Suprapubic skin (tissue), 4 donors: ENCODE measurements around the gene PTPRN2. TPM values are rescaled to one million over a fixed set of nuclear protein-coding genes. Genes with fewer than 3 reads are reported as not detected.

ENCODE experiments used
- DNase-seq, 2 donors: peaks; one replicate each; pipeline ENCODE4 v3.0.0-alpha.2; 2019; ENCODE audit warnings: low spot score in 2 of 2
- H3K27ac ChIP-seq: fragments of 200-600 bp; sonication (generic); one replicate; pipeline ENCODE4 v1.5.1; 2019
- H3K27me3 ChIP-seq: fragments of 200-600 bp; sonication (generic); one replicate; pipeline ENCODE4 v1.5.1; 2019
- H3K36me3 ChIP-seq: fragments of 200-600 bp; sonication (generic); one replicate; pipeline ENCODE4 v1.5.1; 2019
- H3K4me1 ChIP-seq: fragments of 200-600 bp; sonication (generic); one replicate; pipeline ENCODE4 v1.5.1; 2019
- H3K4me3 ChIP-seq: fragments of 200-600 bp; sonication (generic); one replicate; pipeline ENCODE4 v1.5.1; 2019; ENCODE audit warnings: mild to moderate bottlenecking
- H3K9me3 ChIP-seq: fragments of 200-600 bp; sonication (generic); one replicate; pipeline ENCODE4 v1.5.1; 2019
- EP300 ChIP-seq: sonication (generic); formaldehyde crosslinking; IDR thresholded peaks from one replicate; pipeline ENCODE4 v1.6.1; 2017; ENCODE audit warnings: antibody characterized with exemption
- POLR2A ChIP-seq, 2 donors: fragments of 450-650 bp; IDR thresholded peaks; one replicate each; pipeline ENCODE4 v1.6.1; 2017; ENCODE audit warnings: antibody characterized with exemption in 2 of 2, mild to moderate bottlenecking in 2 of 2, moderate library complexity in 2 of 2
- POLR2AphosphoS5 ChIP-seq, 3 donors: sonication (generic); formaldehyde crosslinking; IDR thresholded peaks; one replicate each; pipeline ENCODE4 v1.6.1; 2017; ENCODE audit warnings: antibody characterized with exemption in 3 of 3
- WGBS: methylation state at CpG from one replicate; pipeline ENCODE4 v1.1.5; 2018; 5-methylcytosine and 5-hydroxymethylcytosine counted together
- total RNA-seq, 4 donors: library from RNA; depleted of rRNA; stranded (reverse); fragments of >200 nt; gene quantifications; one replicate each; pipeline ENCODE4 v1.1.0, GENCODE V29; 2016
- TF ChIP-seq, protein P1 (sequence below), 2 donors: fragments of 200-600 bp in 1 of 2; fragments of 450-650 bp in 1 of 2; sonication (generic) in 1 of 2; IDR thresholded peaks; one replicate each; pipeline ENCODE4 v1.5.1; 2016 to 2019; ENCODE audit warnings: antibody characterized with exemption in 2 of 2, mild to moderate bottlenecking in 1 of 2, moderate library complexity in 1 of 2

PTPRN2 gene
- total RNA-seq, 4 donors from 2014 or later, result 0.23 to 1.8 (median 1.3) TPM

DNA sequence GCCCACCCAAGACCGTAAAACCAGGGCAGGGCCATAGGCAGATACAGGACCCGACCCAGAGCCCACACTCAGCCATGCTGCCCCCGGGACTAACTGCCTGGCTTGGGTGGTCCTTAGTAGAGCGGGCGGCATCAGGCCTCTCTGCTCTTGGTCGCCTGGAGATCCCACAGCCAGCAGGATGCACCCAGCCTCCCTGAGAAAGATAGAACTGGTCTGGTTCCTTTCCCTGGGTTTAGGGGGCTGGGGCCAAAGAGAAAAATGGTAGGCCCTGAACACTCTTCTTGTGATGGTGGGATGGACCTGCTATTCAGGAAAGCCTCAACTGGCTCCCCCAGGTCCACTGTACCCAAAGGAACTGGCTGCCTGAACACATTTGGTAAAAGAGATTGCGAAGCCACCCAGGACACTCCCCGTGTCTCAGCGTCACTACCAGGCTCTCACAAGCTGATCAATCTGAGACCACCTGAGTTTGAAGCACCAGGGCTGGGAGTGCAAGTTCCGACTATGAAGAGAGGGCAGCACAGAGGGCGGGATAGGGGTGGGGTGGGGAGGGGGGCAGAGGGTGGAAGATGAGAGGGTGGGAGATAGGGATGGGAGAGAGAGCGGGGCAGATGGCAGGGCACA lies 659.3 kb downstream of the PTPRN2 start:
- TF ChIP-seq POLR2A (IDR thresholded peaks at IDR 0.05) (no peak), EP300 (no peak), POLR2AphosphoS5 (IDR thresholded peaks at IDR 0.05) (no peak)
- TF ChIP-seq, protein P1, sequence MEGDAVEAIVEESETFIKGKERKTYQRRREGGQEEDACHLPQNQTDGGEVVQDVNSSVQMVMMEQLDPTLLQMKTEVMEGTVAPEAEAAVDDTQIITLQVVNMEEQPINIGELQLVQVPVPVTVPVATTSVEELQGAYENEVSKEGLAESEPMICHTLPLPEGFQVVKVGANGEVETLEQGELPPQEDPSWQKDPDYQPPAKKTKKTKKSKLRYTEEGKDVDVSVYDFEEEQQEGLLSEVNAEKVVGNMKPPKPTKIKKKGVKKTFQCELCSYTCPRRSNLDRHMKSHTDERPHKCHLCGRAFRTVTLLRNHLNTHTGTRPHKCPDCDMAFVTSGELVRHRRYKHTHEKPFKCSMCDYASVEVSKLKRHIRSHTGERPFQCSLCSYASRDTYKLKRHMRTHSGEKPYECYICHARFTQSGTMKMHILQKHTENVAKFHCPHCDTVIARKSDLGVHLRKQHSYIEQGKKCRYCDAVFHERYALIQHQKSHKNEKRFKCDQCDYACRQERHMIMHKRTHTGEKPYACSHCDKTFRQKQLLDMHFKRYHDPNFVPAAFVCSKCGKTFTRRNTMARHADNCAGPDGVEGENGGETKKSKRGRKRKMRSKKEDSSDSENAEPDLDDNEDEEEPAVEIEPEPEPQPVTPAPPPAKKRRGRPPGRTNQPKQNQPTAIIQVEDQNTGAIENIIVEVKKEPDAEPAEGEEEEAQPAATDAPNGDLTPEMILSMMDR (IDR thresholded peaks at IDR 0.05), result no peak
- WGBS, result 84% methylated on average over 12 of the region's 12 CpGs
- DNase-seq, result no peak

DNA sequence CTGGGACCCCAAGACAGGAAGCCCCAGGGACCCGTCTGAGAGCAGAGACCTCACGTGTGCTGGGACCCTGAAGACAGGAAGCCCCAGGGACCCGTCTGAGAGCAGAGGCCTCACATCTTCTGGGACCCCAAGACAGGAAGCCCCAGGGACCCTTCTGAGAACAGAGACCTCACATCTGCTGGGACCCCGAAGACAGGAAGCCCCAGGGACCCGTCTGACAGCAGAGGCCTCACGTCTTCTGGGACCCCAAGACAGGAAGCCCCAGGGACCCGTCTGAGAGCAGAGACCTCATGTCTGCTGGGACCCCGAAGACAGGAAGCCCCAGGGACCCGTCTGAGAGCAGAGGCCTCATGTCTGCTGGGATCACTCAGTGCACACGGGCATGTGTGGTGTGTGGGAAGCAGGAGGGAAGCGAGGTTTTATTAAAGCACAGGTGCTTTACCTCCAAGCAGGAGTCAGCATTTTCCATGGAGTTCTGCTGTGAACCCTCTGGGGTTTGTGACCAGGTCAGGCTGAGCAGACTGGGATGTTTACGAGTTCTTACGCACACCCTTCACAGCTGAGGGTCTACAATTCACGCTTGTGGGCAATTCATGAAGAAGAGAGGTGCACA lies 660.2 kb downstream of the PTPRN2 start:
- WGBS, result 51% methylated on average over 7 of the region's 14 CpGs
- Histone ChIP-seq H3K4me1 (no peaks in the 10 kb centered on the region), H3K36me3 (no peaks in the 10 kb centered on the region), H3K4me3 (no peak overlapping the region), H3K27me3 (peaks cover 11% of the 10 kb centered on the region), H3K27ac (no peak overlapping the region), H3K9me3 (peaks cover under 1% of the 10 kb centered on the region)
- TF ChIP-seq POLR2AphosphoS5 (IDR thresholded peaks at IDR 0.05), result no peak
- TF ChIP-seq POLR2A (IDR thresholded peaks at IDR 0.05), result no peak
- TF ChIP-seq, protein P1 (IDR thresholded peaks at IDR 0.05), result no peak
- no peak for TF ChIP-seq EP300
- DNase-seq, result no peak

More for the DNA sequence above, 659.3 kb downstream of the PTPRN2 start:
- Histone ChIP-seq H3K27ac (no peak overlapping the region), H3K9me3 (peaks cover 9% of the 10 kb centered on the region), H3K4me1 (no peaks in the 10 kb centered on the region), H3K4me3 (no peak overlapping the region), H3K36me3 (no peaks in the 10 kb centered on the region), H3K27me3 (peaks cover 11% of the 10 kb centered on the region)

DNA sequence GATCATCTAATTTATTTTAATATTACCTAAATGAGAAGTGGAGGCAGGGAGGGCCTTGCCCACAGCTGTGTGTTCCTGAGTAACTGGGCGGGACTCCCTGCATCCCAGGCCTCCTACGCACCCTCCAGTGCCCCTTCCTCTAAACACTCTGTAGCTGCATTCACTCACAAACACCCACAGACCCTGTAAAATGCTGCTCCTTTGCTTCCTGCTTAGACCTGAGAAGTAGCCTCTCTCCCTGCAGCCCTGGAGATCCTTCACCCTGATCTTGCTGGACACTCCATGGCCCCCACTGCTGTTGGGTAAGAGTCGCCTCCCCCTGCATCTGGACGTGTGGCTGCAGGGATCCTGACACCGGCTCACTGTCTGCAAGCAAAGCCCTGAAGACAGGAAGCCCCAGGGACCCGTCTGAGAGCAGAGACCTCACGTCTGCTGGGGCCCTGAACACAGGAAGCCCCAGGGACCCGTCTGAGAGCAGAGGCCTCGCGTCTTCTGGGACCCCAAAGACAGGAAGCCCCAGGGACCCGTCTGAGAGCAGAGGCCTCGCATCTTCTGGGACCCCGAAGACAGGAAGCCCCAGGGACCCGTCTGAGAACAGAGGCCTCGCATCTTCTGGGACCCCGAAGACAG lies 661.0 kb downstream of the PTPRN2 start:
- H3K4me1 ChIP-seq, result no peaks in the 10 kb centered on the region
- H3K27me3 ChIP-seq, result peaks cover 11% of the 10 kb centered on the region
- no peak for DNase-seq
- no peaks in the 10 kb centered on the region for H3K36me3 ChIP-seq
- TF ChIP-seq POLR2A (IDR thresholded peaks at IDR 0.05), result no peak
- no peak for TF ChIP-seq POLR2AphosphoS5 (IDR thresholded peaks at IDR 0.05)
- TF ChIP-seq, protein P1 (IDR thresholded peaks at IDR 0.05), result no peak
- no peak for TF ChIP-seq EP300
- H3K27ac ChIP-seq, result no peak overlapping the region
- WGBS, result 51% methylated on average over 6 of the region's 16 CpGs
- H3K4me3 ChIP-seq, result no peak overlapping the region
- no peaks in the 10 kb centered on the region for H3K9me3 ChIP-seq

DNA sequence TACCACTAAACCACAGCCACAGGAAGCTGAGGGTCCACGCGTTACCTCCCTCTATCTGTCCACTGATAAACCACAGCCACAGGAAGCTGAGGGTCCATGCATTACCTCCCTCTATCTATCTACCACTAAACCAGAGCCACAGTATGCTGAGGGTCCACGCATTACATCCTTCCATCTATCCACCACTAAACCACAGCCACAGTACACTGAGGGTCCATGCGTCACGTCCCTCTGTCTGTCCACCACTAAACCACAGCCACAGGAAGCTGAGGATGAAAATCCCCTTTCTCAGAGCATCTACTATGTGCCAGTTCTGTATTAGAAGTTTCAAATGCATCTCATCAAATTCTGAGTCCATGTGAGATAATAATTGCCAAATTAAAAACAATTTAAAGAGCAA lies 661.5 kb downstream of the PTPRN2 start:
- H3K9me3 ChIP-seq, result no peaks in the 10 kb centered on the region
- no peak for DNase-seq
- no peak overlapping the region for H3K4me3 ChIP-seq
- H3K27me3 ChIP-seq, result peaks cover 11% of the 10 kb centered on the region
- no peak for TF ChIP-seq EP300
- H3K4me1 ChIP-seq, result no peaks in the 10 kb centered on the region
- no peak overlapping the region for H3K27ac ChIP-seq
- WGBS, result 57% methylated on average over 5 of the region's 5 CpGs
- no peaks in the 10 kb centered on the region for H3K36me3 ChIP-seq

DNA sequence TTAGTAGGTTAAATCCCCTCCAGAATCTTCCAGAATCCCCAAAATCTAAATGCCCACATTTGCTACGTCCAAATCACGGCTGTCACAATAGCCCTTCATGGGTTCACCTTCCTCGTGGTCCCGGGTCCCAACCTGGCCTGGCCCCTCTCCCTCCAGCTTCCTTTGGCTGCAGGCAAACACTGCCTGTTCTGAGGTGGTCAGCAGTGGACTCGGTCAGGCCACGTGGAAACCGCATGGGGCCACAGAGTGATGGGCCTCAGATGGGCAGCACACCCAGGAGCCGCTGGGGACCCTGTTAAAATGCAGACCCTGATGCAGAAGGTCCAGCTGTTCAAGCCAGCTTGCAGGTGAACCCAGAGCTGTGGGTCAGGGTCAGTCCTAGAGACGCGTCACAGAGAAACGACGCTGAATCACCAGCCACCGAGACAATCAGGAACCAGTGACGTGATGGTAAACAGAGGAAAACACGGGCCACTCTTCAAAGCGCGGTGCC lies 662.2 kb downstream of the PTPRN2 start:
- no peak overlapping the region for H3K4me3 ChIP-seq
- H3K27ac ChIP-seq, result no peak overlapping the region
- H3K9me3 ChIP-seq, result no peaks in the 10 kb centered on the region
- TF ChIP-seq POLR2AphosphoS5 (IDR thresholded peaks at IDR 0.05) (no peak), EP300 (no peak), POLR2A (IDR thresholded peaks at IDR 0.05) (no peak)
- TF ChIP-seq, protein P1 (IDR thresholded peaks at IDR 0.05), result no peak
- H3K4me1 ChIP-seq, result no peaks in the 10 kb centered on the region
- no peaks in the 10 kb centered on the region for H3K36me3 ChIP-seq
- 92% methylated on average over 16 of the region's 17 CpGs for WGBS
- H3K27me3 ChIP-seq, result peaks cover 11% of the 10 kb centered on the region
- no peak for DNase-seq
